ENCODE measurements around the gene MAPK11.

The MAPK11 gene

GRCh38 chr22:50260434-50260800, 9.8 kb downstream of the MAPK11 start:
- DNase-seq = no peak

- DNase-seq = no peak
Measured at GRCh38 chr22:50259302-50259701, 10.9 kb downstream of the MAPK11 start.

GRCh38 chr22:50258361-50259292, 11.6 kb downstream of the MAPK11 start:
- no peak for DNase-seq

- DNase-seq = no peak
Measured at GRCh38 chr22:50257451-50258360, 12.5 kb downstream of the MAPK11 start.

- DNase-seq = no peak
Measured at GRCh38 chr22:50257041-50257440, 13.1 kb downstream of the MAPK11 start.

- DNase-seq = no peak
Measured at GRCh38 chr22:50256258-50256862, 13.8 kb downstream of the MAPK11 start.

- no peak for DNase-seq
Measured at GRCh38 chr22:50255607-50256006, 14.6 kb downstream of the MAPK11 start.

- DNase-seq = no peak
Measured at GRCh38 chr22:50255099-50255498, 15.1 kb downstream of the MAPK11 start.

- no peak for DNase-seq
Measured at GRCh38 chr22:50253941-50254340, 16.2 kb downstream of the MAPK11 start.

- DNase-seq = no peak
Measured at GRCh38 chr22:50253046-50253915, 16.9 kb downstream of the MAPK11 start.

GRCh38 chr22:50252082-50253045, 17.8 kb downstream of the MAPK11 start:
- peak; percentile 43 to 69 (median 52) for DNase-seq

- peak in 3 of 6 experiments; percentile 33 to 67 (median 56) for DNase-seq
Measured at GRCh38 chr22:50251477-50252081, 18.6 kb downstream of the MAPK11 start.

GRCh38 chr22:50250555-50251476, 19.4 kb downstream of the MAPK11 start, which contains the start of gene HDAC10:
HDAC10 (minus strand) TSS chr22:50251265; CDS start chr22:50251032, 233 bp downstream.
- peak; percentile 56 to 77 (median 72) for DNase-seq

- no peak for DNase-seq
Measured at GRCh38 chr22:50250249-50250554, 20.0 kb downstream of the MAPK11 start.

- DNase-seq = no peak
Measured at GRCh38 chr22:50249341-50250248, 20.6 kb downstream of the MAPK11 start.

- DNase-seq = no peak
Measured at GRCh38 chr22:50248196-50249081, 21.7 kb downstream of the MAPK11 start.

- DNase-seq = peak in 2 of 6 experiments; percentile 16 to 33
Measured at GRCh38 chr22:50247748-50248147, 22.4 kb downstream of the MAPK11 start.

Data from stimulated activated naive CD4-positive, alpha-beta T cell (primary cell).